Skeletal muscle cell (primary cell): ENCODE data around the gene ZNF266.

Source experiments
- DNase-seq: peaks from one replicate; pipeline ENCODE4 v3.0.0-alpha.2; 2010; ENCODE audit warnings: low read depth
- H3K4me3 ChIP-seq: 2 replicates; pipeline ENCODE4 v1.5.1; 2011; ENCODE audit warnings: low read depth, mild to moderate bottlenecking, control low read depth, low read length, moderate library complexity

The ZNF266 gene

GRCh38 chr19:9435279-9436268 lies at the start of gene ZNF266:
Gene ZNF266, minus strand, starts transcription at chr19:9435573. Its CDS starts 15,484 bp downstream, at chr19:9420089.
- DNase-seq = peak; percentile 61
- H3K4me3 ChIP-seq = peak within 1 kb of the TSS; percentile 84

DNA sequence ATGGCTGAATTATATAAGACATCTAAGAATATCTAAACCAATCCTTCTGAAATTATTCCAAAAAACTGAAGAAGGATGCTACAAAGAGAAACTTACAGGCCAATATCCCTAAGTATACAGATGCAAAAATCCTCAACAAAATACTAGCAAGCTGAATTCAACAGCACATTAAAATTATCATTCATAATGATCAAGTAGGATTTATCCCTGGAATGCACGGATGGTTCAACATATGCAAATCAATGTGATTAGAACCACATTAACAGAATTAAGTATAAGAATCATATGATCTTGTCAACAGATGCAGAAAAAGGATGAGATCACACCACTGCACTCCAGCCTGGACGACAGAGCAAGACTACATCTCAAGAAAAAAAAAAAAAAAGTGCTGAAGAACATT lies 49.8 kb upstream of the ZNF266 start:
- no peak for DNase-seq
- no peak overlapping the region for H3K4me3 ChIP-seq

- H3K4me3 ChIP-seq = no peak overlapping the region
- no peak for DNase-seq
Measured at GRCh38 chr19:9474975-9475374, 39.6 kb upstream of the ZNF266 start.

DNA sequence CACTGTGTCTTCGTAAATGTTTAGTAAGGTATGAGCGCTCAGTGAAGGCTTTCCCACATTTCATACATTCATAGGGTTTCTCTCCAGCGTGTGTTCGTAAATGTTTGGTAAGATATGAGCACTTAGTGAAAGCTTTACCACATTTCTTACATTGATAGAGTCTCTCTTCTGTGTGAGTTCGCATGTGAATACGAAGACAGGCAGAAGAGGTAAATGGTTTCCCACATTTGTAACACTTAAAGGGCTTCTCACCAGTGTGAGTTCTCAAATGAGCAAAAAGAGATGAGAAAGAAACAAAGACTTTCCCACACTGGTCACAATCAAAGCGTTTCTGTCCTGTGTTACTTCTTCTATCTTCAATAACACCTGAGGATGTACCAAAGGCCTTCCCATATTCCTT lies 31.8 kb upstream of the ZNF266 start:
- DNase-seq = no peak
- H3K4me3 ChIP-seq = no peak overlapping the region

- DNase-seq = no peak
- no peak overlapping the region for H3K4me3 ChIP-seq
Measured at GRCh38 chr19:9461938-9462337, 26.6 kb upstream of the ZNF266 start.

- H3K4me3 ChIP-seq = no peak overlapping the region
- no peak for DNase-seq
Measured at GRCh38 chr19:9456018-9456689, 20.8 kb upstream of the ZNF266 start.

DNA sequence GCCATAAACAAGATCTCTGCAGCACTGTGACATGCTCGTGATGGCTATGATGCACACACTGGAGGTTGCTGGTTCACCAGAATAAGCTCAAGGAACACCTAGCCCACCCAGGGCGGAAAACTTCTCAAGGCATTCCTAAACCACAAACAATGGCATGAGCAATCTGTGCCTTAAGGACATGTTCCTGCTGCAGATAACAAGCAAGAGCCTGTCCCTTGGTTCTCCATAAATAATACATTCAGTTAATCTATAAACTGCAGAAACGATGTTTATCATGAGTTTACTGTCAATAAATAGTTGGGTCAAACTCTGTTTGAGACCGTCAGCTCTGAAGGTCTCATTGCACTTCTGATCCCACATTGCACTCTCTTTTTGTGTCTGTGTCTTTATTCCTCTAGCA lies 18.6 kb upstream of the ZNF266 start:
- H3K4me3 ChIP-seq = no peak overlapping the region
- no peak for DNase-seq

DNA sequence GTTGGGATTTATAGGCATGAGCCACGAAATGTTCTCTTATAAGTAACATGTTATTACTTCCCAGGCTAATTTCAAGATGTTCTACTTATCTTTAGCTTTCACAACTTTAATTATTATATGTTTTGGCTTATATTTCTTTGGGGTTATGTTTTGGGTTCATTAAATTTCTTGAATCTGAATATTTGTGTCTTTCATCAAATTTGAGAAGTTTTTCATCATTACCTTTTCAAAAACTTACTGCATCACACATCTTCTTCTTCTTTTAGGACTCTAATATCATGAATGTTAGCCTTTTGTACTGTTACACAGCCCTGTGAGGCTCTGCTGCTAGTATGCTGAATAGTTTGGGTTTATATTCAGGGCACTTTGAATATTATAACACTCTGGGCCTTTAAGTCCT lies 9.7 kb upstream of the ZNF266 start:
- no peak for DNase-seq

GRCh38 chr19:9436358-9436757 lies 985 bp upstream of the ZNF266 start:
- peak overlapping the region; percentile 84 for H3K4me3 ChIP-seq
- no peak for DNase-seq

More for the DNA sequence above, 9.7 kb upstream of the ZNF266 start:
- no peak overlapping the region for H3K4me3 ChIP-seq

DNA sequence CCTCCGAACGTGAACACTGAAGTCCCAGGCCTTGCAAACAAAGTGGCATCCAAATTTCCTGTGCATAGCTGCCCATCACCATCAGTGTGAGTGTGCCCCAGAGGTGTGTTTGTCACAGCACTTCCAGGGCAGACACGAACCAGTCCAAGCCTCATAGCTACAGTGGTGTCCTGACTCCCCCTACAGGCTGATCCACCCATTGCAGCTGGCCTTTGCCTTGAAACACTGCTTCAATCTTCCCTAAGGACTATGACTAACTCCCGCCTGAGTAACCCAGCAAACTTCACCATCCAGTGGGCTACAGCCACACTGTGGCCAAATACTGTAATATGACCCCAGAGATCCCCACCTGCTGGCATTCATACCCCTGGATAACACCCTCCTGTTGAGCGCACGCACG lies 3.9 kb downstream of the ZNF266 start:
- no peak for DNase-seq
- H3K4me3 ChIP-seq = no peak overlapping the region

DNA sequence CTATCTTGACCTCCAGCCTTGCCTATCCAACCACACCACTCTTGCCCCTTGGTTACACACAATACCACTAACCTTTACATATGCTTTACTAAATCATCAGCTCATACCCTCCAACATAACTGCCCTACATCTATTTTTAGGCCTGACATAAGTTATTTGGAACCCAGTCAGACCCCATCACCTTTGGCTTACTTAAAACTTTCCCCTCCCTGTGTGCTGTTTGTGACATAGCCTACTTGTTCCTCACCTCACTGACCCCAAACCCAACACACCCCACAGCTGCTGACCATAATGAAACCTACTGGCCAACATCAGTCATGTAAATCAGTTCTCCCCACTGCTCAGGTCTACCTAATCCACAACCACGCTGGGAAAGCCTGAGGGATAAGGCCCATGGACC lies 4.9 kb downstream of the ZNF266 start:
- no peak overlapping the region for H3K4me3 ChIP-seq
- DNase-seq = no peak

GRCh38 chr19:9427941-9428340 lies 7.4 kb downstream of the ZNF266 start:
- no peak overlapping the region for H3K4me3 ChIP-seq
- DNase-seq = no peak

DNA sequence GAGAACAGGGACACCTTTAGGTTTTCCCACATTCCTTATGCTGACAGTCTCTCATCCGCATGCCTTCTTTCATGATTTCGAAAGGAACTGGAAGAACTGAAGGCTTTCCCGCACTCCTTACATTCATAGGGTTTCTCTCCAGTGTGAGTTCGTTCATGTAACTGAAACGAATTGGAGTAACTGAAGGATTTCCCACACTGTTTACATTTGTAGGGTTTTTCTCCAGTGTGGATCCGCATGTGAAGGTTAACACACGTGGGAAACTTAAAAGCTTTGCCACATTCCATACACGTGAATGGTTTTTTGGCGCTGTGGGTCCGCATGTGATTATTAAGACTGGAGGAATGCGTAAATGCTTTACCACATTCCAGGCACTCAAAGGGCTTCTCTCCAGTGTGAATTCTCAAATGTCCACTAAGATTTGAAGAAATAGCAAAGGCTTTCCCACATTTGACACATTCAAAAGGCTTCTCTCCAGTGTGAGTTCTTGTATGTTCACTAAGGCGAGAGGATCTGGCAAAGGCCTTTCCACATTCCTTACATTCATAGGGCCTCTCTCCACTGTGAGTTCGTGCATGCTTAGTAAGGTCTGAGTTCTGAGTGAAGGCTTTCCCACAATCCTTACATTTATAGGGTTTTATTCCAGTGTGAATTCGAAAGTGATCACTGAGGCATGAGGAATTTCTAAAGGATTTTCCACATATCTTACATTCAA lies 22.0 kb downstream of the ZNF266 start:
- no peak overlapping the region for H3K4me3 ChIP-seq
- DNase-seq = no peak

DNA sequence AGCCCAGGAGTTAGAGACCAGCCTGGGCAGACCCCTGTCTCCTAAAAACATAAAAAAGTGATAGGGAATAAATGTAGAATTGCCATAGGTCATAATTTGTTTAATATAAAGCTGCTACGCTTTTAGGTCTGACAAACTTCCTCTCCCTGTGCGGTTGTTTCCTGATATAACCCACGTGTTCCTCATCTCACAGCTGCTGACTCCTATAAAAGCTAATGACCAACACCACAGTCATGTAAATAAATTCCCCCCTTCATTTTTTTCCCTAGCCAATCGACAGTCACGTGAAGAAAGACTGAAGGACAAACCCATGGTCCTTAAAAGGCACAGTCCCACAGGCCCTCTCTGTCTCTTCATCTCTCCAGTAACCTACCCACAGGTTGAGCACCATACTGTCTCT lies 27.5 kb downstream of the ZNF266 start:
- H3K4me3 ChIP-seq = peak overlapping the region; percentile 85
- DNase-seq = no peak

DNA sequence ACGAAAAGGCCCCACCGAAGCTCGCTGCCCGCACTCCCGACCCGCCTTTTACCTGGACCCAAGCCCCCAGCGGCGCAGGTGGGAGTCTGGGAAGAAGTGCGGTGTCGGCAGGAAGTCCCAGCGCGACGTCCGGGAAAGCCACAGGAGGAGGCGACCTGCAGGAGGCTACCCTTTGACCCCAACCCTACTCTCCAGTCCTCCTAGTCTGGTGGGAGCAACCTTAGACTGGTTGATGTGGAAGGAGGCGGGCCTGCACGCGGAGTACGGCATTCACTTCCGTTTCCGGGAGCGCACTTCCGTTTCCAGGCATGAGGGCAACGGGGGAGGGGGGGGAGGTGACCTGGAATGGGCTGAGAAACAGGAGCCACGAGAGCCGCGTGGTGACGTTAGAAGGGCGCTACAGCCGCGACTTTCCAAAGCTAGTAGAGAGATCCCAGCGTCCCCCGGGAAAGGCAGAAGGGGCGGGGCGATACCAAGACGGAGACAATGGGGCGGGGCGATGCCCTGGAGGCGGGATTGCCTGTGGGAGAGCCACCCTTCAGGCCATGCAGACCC lies 28.5 kb downstream of the ZNF266 start:
- peak; percentile 59 for DNase-seq

DNA sequence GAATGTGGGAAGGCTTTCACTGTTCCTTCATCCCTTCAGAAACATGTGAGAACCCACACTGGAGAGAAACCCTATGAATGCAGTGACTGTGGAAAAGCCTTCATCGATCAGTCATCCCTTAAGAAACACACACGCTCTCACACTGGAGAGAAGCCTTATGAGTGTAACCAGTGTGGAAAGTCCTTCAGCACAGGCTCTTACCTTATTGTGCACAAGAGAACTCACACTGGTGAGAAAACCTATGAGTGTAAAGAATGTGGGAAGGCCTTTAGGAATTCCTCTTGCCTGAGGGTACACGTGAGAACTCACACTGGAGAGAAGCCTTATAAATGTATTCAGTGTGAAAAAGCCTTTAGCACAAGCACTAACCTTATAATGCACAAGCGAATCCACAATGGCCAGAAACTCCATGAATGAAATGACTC lies 54.0 kb downstream of the ZNF266 start:
- DNase-seq = no peak
- H3K4me3 ChIP-seq = no peak overlapping the region

More for the DNA sequence above, 28.5 kb downstream of the ZNF266 start:
- peak overlapping the region; percentile 85 for H3K4me3 ChIP-seq

DNA sequence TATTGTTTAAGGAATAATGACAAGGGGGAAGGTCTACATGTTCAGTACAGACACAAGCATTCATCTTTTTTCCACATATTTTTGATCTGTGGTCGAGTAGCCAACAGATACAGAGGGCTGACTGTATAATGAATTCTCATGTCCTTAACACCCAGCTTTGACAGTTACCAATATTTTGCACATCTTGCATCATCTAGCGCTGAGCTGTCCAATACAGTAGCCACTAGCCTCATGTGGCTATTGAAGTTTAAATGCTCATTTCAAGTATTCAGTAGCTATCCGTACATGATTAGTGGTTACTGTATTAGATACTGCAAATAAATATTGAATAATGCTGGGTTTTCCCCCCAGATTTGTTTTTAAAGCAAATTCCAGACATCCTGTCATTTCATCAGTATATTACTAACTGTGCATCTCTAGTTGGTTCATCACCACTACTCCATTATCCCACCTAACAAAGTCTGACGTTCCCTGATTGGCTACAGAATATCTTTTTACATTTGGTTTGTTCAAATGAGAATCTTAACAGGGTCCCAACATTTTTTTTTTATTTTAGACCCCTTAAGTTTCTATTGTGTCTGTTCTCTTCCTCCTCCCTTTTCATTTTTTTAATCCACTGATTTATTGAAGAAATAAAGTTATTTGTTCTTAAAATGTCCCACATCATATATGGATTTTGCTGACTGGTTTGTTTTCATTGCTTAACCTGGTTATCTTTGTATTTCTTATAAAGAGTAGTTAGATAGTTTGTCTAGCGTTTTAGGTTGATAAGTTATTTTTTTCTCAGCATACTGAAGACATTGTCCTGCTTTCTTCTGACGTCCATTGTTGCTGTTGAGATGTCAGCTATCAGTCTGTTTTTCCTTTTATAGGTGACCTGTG lies 64.4 kb downstream of the ZNF266 start:
- no peak overlapping the region for H3K4me3 ChIP-seq
- no peak for DNase-seq

- DNase-seq = no peak
- peak within 1 kb of the TSS; percentile 63 for H3K4me3 ChIP-seq
Measured at GRCh38 chr19:9362905-9363304, 72.5 kb downstream of the ZNF266 start, which contains the start of gene ZNF177. Gene ZNF177, plus strand, starts transcription at chr19:9363013. Its CDS starts 15,299 bp downstream, at chr19:9378312.
